Measurements from ENCODE around the gene AGAP1. TPM values are rescaled to one million over a fixed set of nuclear protein-coding genes. Genes with fewer than 3 reads are reported as not detected.
"Not testable (repeated sequence)": the region's sequence is repeated elsewhere in the genome, so short reads cannot be mapped to it uniquely, and the experiment has no call there.

The AGAP1 gene
- total RNA-seq, 4 donors from 2014 or later = 7.2 to 19.6 (median 15.2) TPM

GRCh38 chr2:236137066-236137465, 643.2 kb downstream of the AGAP1 start:
- H3K4me1 ChIP-seq = no peaks in the 10 kb centered on the region

DNA sequence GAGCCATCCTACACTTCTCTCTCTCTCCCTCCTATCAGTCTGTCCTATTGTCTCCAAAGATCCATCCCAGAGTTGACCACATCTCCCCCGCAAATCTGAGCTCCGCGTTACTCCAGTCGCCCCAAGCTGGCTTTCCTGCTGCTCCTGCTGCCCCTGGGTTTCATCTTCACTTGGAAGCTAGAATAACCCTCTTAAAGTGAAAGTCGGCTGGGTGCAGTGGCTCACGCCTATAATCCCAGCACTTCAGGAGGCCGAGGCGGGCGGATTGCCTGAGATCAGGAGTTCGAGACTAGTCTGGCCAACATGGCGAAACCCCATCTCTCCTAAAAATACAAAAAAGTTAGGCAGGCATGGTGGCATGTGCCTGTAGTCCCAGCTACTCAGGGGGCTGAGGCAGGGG, 647.8 kb downstream of the AGAP1 start:
- H3K9me3 ChIP-seq; H3K4me1 ChIP-seq; DNase-seq; H3K27ac ChIP-seq; H3K4me3 ChIP-seq; intact Hi-C loops (cut with DNase I); H3K36me3 ChIP-seq: not testable (repeated sequence)
- H3K27me3 ChIP-seq = peaks cover 0 to 50% (median 0%) of the 10 kb centered on the region in 4 donors
- WGBS, 2 donors = 87 to 88% methylated on average over 6 of the region's 11 CpGs

More at GRCh38 chr2:236137066-236137465, 643.2 kb downstream of the AGAP1 start:
- no peak for DNase-seq
- peaks cover 0 to 11% (median 0%) of the 10 kb centered on the region in 4 donors for H3K27me3 ChIP-seq
- 91 to 94% methylated on average over 6 to 10 of the region's 10 CpGs for WGBS, 2 donors
- intact Hi-C loops (cut with DNase I) = no loop called here
- no peaks in the 10 kb centered on the region for H3K9me3 ChIP-seq
- H3K36me3 ChIP-seq = no peaks in the 10 kb centered on the region
- no peak for TF ChIP-seq POLR2A (IDR thresholded peaks at IDR 0.05)
- TF ChIP-seq, protein P1, sequence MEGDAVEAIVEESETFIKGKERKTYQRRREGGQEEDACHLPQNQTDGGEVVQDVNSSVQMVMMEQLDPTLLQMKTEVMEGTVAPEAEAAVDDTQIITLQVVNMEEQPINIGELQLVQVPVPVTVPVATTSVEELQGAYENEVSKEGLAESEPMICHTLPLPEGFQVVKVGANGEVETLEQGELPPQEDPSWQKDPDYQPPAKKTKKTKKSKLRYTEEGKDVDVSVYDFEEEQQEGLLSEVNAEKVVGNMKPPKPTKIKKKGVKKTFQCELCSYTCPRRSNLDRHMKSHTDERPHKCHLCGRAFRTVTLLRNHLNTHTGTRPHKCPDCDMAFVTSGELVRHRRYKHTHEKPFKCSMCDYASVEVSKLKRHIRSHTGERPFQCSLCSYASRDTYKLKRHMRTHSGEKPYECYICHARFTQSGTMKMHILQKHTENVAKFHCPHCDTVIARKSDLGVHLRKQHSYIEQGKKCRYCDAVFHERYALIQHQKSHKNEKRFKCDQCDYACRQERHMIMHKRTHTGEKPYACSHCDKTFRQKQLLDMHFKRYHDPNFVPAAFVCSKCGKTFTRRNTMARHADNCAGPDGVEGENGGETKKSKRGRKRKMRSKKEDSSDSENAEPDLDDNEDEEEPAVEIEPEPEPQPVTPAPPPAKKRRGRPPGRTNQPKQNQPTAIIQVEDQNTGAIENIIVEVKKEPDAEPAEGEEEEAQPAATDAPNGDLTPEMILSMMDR (IDR thresholded peaks at IDR 0.05) = no peak
- H3K4me3 ChIP-seq = no peak overlapping the region
- no peak overlapping the region for H3K27ac ChIP-seq

- TF ChIP-seq, protein P1 (IDR thresholded peaks at IDR 0.05) = no peak
- no peak for TF ChIP-seq POLR2A (IDR thresholded peaks at IDR 0.05)
- 84 to 90% methylated on average over 4 to 10 of the region's 10 CpGs for WGBS, 2 donors
- DNase-seq = no peak
Observed at GRCh38 chr2:236143811-236144210, 650.0 kb downstream of the AGAP1 start.

DNA sequence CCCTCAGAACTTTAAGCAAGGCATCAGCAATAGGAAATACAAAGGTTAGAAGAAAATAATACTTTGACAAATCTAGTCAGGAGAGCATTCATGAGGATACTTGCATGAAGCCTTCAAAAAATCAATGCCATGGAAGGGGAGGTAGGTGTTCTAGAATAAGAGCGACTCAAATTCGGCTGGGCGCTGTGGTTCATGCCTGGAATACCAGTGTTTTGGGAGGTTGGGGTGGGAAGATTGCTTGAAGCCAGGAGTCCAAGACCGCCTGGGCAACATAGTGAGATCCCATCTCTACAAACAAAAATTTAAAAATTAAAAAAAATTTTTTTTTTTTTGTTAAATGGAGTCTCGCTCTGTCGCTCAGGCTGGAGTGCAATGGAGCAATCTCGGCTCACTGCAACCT, 652.6 kb downstream of the AGAP1 start:
- Histone ChIP-seq H3K27ac (no peak overlapping the region), H3K9me3 (peaks cover 0 to 5% (median 0%) of the 10 kb centered on the region in 3 donors), H3K36me3 (no peaks in the 10 kb centered on the region), H3K27me3 (peaks cover 0 to 47% (median 0%) of the 10 kb centered on the region in 4 donors), H3K4me1 (no peaks in the 10 kb centered on the region), H3K4me3 (no peak overlapping the region)
- intact Hi-C loops (cut with DNase I) = no loop called here
- TF ChIP-seq POLR2A (IDR thresholded peaks at IDR 0.05) = no peak
- TF ChIP-seq, protein P1 (IDR thresholded peaks at IDR 0.05) = no peak
- WGBS, 2 donors = 93 to 97% methylated on average over 7 of the region's 7 CpGs
- DNase-seq = no peak

More at GRCh38 chr2:236143811-236144210, 650.0 kb downstream of the AGAP1 start:
- Histone ChIP-seq H3K27ac (no peak overlapping the region), H3K4me1 (no peaks in the 10 kb centered on the region), H3K4me3 (no peak overlapping the region), H3K27me3 (peaks cover 0 to 55% (median 0%) of the 10 kb centered on the region in 4 donors), H3K9me3 (no peaks in the 10 kb centered on the region), H3K36me3 (no peaks in the 10 kb centered on the region)
- intact Hi-C loops (cut with DNase I) = no loop called here

DNA sequence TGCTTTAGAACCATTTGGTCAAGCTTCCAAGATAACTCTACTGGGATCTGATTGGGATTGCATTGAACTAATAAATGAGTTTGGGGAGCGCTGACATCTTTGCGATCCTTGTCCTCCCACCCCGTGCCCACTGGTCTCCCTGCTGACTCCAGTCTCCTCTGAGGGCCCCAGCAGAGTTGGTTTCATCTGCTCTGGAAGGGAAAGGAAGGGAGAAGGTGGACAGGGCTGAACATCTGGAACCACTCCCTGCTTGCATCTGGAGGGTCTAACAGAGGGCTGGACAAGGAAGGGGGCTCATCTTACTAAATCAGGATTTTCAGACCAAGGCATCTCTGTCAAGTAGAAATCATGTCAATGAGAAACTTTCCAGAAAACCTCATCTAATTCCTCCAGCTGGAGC, 661.6 kb downstream of the AGAP1 start:
- no peak for TF ChIP-seq POLR2A (IDR thresholded peaks at IDR 0.05)
- TF ChIP-seq, protein P1 (IDR thresholded peaks at IDR 0.05) = no peak
- Histone ChIP-seq H3K4me3 (no peak overlapping the region), H3K9me3 (peaks cover 0 to 24% (median 6%) of the 10 kb centered on the region in 3 donors), H3K36me3 (no peaks in the 10 kb centered on the region), H3K27ac (no peak overlapping the region), H3K4me1 (peaks cover 0 to 8% (median 0%) of the 10 kb centered on the region in 3 donors), H3K27me3 (peaks cover 0 to 52% (median 6%) of the 10 kb centered on the region in 4 donors)
- DNase-seq = no peak
- intact Hi-C loops (cut with DNase I) = no loop called here
- WGBS, 2 donors = 75 to 76% methylated on average over 3 of the region's 3 CpGs
